Right cardiac atrium (tissue), 5 donors: Measurements from ENCODE around the gene NOP16. TPM values are rescaled to one million over a fixed set of nuclear protein-coding genes. Genes with fewer than 3 reads are reported as not detected.

Experiments used
- ATAC-seq, 2 donors: fragments of 200-7000 bp; cut with Tn5 transposase; one replicate each; pipeline versions ENCODE4 v1.8.0 to v1.9.1; 2020; ENCODE audit warnings: moderate library complexity in 2 of 2, mild to moderate bottlenecking in 1 of 2
- DNase-seq, 3 donors: peaks; one replicate each; pipeline ENCODE4 v3.0.0-alpha.2; 2020
- H3K27ac ChIP-seq: one replicate; pipeline ENCODE4 v1.5.1; 2013; ENCODE audit warnings: mild to moderate bottlenecking, low read length, control low read depth, moderate library complexity
- H3K27me3 ChIP-seq: one replicate; pipeline ENCODE4 v1.6.1; 2013; ENCODE audit not compliant: control insufficient read depth, insufficient read depth
- H3K4me1 ChIP-seq: one replicate; pipeline ENCODE4 v1.6.1; 2013; ENCODE audit warnings: low read length; ENCODE audit not compliant: control insufficient read depth, insufficient read depth
- H3K4me3 ChIP-seq: one replicate; pipeline ENCODE4 v1.5.1; 2013; ENCODE audit warnings: low read length, control low read depth
- H3K9me3 ChIP-seq: one replicate; pipeline ENCODE4 v1.6.1; 2013; ENCODE audit warnings: low read length; ENCODE audit not compliant: control insufficient read depth
- WGBS: extraction: QIAGEN DNeasy Blood & Tissue Kit; methylation state at CpG from one replicate; pipeline ENCODE4 v1.1.7; 2013; 5-methylcytosine and 5-hydroxymethylcytosine counted together
- intact Hi-C, 4 donors: fragments of 100-400 bp; cut with DNase I; formaldehyde crosslinking; loops; one replicate each; pipeline versions ENCODE4 v1.11.0 to v1.14.0; 2022 to 2023
- polyA plus RNA-seq: library from polyadenylated mRNA; stranded (reverse); fragments of 200-250 nt; gene quantifications from one replicate; pipeline ENCODE4 v1.2.3, GENCODE V29; 2013
- total RNA-seq, 4 donors: library from RNA; stranded (reverse); fragmentation: NEBNext Ultra II Directional; extraction: Animal tissue kit (Norgen Biotek cat#: 25700); gene quantifications; one replicate each; pipeline ENCODE4 v1.2.1, GENCODE V29; 2021
- donor health status: healthy with polysubstance abuse.
- donor health status: DM: no; HTN: yes; CAD: no.
- donor health status: DM: no; HTN: no; CAD: no.
- donor health status: DM: no; HTN: yes; CAD: no; lungs with severe emphysema.
- donor health status: DM: yes; HTN: yes; CAD: no.

Gene NOP16
- total and polyA plus RNA-seq, 5 donors = 16.6 to 28.8 (median 18.1) TPM

GRCh38 chr5:176384991-176385390, 3.4 kb downstream of the NOP16 start:
- peaks cover 2% of the 10 kb centered on the region for H3K4me1 ChIP-seq
- intact Hi-C loops = no loop called here
- no peak for ATAC-seq
- H3K9me3 ChIP-seq = no peaks in the 10 kb centered on the region
- no peaks in the 10 kb centered on the region for H3K27me3 ChIP-seq
- WGBS = 89% methylated on average over 12 of the region's 12 CpGs
- H3K4me3 ChIP-seq = no peak overlapping the region
- DNase-seq = peak in 1 of 3 donors; percentile 31
- no peak overlapping the region for H3K27ac ChIP-seq

DNA sequence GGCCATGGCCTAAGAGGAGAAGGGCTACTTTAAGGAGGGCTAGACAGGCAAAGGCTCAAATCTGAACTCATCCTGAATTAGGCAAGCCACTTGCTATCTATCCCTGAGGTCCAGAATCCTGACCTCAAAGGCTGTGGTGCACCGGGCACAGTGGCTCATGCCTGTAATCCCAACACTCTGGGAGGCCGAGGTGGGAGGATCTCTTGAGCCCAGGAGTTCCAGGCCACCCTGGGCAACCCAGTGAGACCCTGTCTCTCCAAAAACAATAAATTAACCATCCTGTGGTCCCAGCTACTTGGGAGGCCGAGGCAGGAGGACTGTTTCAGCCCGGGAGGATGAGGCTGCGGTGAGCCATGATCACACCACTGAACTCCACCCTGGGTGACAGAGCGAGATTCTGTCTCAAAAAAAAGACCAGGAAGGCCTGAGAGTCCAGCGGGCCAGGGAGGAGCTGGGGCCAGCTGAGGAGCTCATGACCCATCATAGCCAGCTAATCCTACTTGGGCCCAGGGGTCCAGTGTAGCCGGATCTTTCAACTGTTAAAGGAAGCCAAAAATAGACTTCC, 4.0 kb downstream of the NOP16 start:
- Histone ChIP-seq H3K27ac (no peak overlapping the region), H3K27me3 (no peaks in the 10 kb centered on the region), H3K4me3 (no peak overlapping the region), H3K4me1 (peaks cover 2% of the 10 kb centered on the region), H3K9me3 (no peaks in the 10 kb centered on the region)
- DNase-seq (no peak), ATAC-seq (no peak)
- intact Hi-C loops = no loop called here
- 88% methylated on average over 8 of the region's 8 CpGs for WGBS

DNA sequence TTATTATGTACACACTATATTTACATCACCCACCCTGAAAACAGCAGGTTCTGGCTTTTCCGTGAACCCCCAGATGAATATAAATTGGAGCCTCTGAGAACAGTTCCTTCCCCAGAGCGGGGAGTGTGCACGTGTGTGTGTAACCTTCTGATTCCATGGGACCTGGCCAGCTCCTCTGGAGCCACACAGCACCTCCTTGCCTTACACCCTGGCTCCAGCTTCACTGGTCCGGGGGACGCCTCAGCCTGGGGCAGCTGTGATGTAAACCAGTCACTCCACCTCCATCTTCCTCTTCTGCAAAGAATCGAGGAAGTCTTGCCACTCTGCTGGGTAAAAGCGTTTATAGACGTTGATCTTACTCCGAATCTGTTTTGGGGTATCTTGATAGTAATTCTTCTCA, 4.4 kb downstream of the NOP16 start:
- H3K9me3 ChIP-seq = no peaks in the 10 kb centered on the region
- no peaks in the 10 kb centered on the region for H3K27me3 ChIP-seq
- no peak for ATAC-seq
- 84% methylated on average over 9 of the region's 9 CpGs for WGBS
- DNase-seq = no peak
- peaks cover 2% of the 10 kb centered on the region for H3K4me1 ChIP-seq
- H3K27ac ChIP-seq = no peak overlapping the region
- intact Hi-C loops = no loop called here
- no peak overlapping the region for H3K4me3 ChIP-seq

GRCh38 chr5:176383248-176383905, 5.0 kb downstream of the NOP16 start:
- intact Hi-C loops = no loop called here
- H3K4me1 ChIP-seq = peaks cover 2% of the 10 kb centered on the region
- no peak overlapping the region for H3K4me3 ChIP-seq
- H3K27ac ChIP-seq = no peak overlapping the region
- H3K9me3 ChIP-seq = no peaks in the 10 kb centered on the region
- DNase-seq = peak in 1 of 3 donors; percentile 51
- WGBS = 78% methylated on average over 15 of the region's 15 CpGs
- no peak for ATAC-seq
- H3K27me3 ChIP-seq = no peaks in the 10 kb centered on the region

DNA sequence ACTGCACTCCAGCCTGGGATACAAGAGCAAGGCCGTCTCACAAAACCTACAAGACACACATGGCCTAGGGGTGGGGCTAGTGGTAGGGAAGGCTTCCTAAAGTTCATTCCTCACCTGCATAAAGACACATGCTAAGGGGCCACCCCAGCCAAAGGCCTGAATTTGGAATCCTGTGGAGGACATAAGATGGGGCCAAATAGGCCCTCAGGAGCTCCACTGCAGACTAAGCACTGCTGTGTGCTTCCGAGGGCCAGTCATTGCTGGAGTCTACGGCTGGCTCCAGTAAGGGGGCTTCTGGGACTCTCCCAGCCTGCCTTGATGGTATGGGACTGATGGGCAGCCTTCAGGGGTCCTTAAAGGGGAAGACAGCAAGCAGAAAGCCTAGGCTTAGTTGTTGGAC, 5.7 kb downstream of the NOP16 start:
- Histone ChIP-seq H3K27ac (peak overlapping the region; percentile 88), H3K27me3 (no peaks in the 10 kb centered on the region), H3K4me1 (peaks cover 2% of the 10 kb centered on the region), H3K9me3 (no peaks in the 10 kb centered on the region), H3K4me3 (no peak overlapping the region)
- intact Hi-C loops = no loop called here
- no peak for DNase-seq
- 87% methylated on average over 3 of the region's 3 CpGs for WGBS
- ATAC-seq = no peak

- 80% methylated on average over 3 of the region's 3 CpGs for WGBS
- ATAC-seq (no peak), DNase-seq (no peak)
- Histone ChIP-seq H3K27ac (peak overlapping the region; percentile 88), H3K4me3 (no peak overlapping the region), H3K27me3 (no peaks in the 10 kb centered on the region), H3K4me1 (no peaks in the 10 kb centered on the region), H3K9me3 (no peaks in the 10 kb centered on the region)
- intact Hi-C loops = no loop called here
These were observed 6.4 kb downstream of the NOP16 start for GRCh38 chr5:176381979-176382378.

DNA sequence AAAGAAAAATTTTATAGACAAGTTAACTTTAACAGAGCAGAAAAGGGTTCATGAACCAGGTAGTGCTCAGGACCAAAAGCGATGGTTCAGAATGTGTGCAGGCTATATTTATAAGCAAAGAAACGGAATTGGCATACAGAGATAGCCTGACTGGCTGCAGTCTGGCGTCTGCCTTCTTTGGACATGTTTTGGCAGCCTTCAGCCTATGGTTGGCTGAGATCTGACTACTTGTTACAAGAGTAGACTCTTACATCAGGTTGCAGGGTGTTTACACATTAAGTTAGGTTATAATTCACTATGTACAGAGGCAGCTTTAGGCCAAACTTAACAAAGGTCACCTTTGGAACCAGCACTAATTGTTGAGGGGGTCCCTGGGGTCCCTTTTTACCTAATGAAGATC, 7.0 kb downstream of the NOP16 start:
- Histone ChIP-seq H3K27me3 (no peaks in the 10 kb centered on the region), H3K4me3 (no peak overlapping the region), H3K27ac (peak overlapping the region; percentile 88), H3K4me1 (no peaks in the 10 kb centered on the region), H3K9me3 (no peaks in the 10 kb centered on the region)
- 47% methylated on average over 3 of the region's 3 CpGs for WGBS
- peak in 2 of 3 donors; percentile 41 to 57 for DNase-seq
- intact Hi-C loops = no loop called here
- ATAC-seq = peak; percentile 65 to 86

DNA sequence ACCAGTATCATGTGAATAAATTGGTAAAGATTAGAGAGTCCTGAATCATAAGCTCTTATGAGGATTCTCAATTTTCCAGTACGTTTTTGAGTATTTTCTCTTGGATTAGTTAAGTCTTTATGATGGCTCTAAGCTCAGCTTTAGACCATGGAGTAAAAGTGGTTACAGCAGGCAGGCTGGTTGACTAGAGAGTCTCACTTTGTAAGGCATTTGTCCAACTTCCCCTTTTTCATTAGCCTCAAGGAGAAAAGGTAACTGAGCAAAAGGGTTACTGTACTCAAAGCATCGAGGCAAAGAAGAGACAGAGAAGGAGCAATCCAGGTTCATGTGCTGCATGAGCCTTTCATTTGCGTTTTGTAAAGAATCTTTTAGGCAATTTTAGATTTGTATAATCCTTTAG, 8.5 kb downstream of the NOP16 start:
- ATAC-seq (no peak), DNase-seq (no peak)
- H3K27me3 ChIP-seq = no peaks in the 10 kb centered on the region
- no peaks in the 10 kb centered on the region for H3K9me3 ChIP-seq
- intact Hi-C loops = no loop called here
- 83% methylated on average over 3 of the region's 3 CpGs for WGBS
- H3K4me3 ChIP-seq = no peak overlapping the region
- H3K4me1 ChIP-seq = no peaks in the 10 kb centered on the region
- H3K27ac ChIP-seq = no peak overlapping the region

GRCh38 chr5:176373100-176373818, 15.1 kb downstream of the NOP16 start:
- ATAC-seq = peak; percentile 54 to 75
- Histone ChIP-seq H3K27ac (peak overlapping the region; percentile 61), H3K4me1 (peaks cover 11% of the 10 kb centered on the region), H3K9me3 (no peaks in the 10 kb centered on the region), H3K4me3 (no peak overlapping the region), H3K27me3 (no peaks in the 10 kb centered on the region)
- intact Hi-C loops = no loop called here
- WGBS = 37% methylated on average over 7 of the region's 7 CpGs
- peak in 2 of 3 donors; percentile 42 to 83 for DNase-seq

DNA sequence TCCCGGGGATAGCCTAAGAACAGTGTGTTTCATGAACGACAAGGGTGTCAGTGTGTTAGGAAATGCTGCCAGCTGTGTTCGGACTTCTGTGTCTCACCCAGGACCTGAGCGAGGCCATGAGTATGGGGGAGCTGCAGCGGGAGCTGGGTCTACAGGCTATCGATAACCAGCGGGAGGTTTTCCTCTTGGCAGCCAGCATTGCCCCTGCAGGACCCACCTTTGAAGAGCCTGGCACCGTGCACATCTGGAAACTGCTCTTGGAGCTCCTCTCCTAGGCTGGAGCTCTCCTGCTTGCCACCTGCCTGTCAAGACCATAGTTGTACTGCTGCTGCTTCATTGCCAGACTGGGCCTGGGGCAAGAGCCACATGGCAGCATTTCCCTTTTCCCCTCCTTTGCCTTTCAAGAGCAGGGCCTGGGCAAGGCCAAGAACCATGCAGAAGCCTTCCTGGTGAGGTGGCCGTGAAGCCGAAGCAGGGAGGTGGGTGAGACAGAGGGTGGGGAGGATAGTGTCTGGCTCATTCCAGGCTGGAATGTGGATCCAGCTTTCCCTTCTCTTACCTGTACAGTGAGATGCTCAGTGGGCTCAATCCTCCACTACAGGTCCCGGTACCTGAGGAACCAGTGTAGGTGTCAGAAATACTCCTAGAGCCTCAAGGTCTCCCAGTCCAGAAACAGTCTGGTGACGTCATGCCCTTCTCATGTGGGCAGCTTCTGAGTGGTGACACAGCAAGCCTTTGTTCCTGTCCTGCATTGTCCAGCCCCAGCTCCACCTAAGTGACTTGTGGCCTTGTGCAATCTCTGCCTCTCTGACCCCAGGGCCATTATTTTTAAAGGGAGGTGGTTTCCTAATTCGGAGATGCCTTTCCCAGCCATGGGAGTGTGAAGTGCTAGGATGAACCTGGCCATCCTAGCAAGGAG, 16.5 kb downstream of the NOP16 start:
- 79% methylated on average over 13 of the region's 13 CpGs for WGBS
- no peaks in the 10 kb centered on the region for H3K27me3 ChIP-seq
- H3K27ac ChIP-seq = peak overlapping the region; percentile 61
- no peaks in the 10 kb centered on the region for H3K9me3 ChIP-seq
- intact Hi-C loops = no loop called here
- DNase-seq (peak in 1 of 3 donors; percentile 53), ATAC-seq (peak; percentile 6 to 27)
- H3K4me3 ChIP-seq = no peak overlapping the region
- H3K4me1 ChIP-seq = peaks cover 11% of the 10 kb centered on the region
